Stomach (tissue), 9 donors: ENCODE results near the gene SPOCK3. TPM values are rescaled to one million over a fixed set of nuclear protein-coding genes. Genes with fewer than 3 reads are reported as not detected.

Experiments
- DNase-seq, 2 donors: peaks; one replicate each; pipeline versions ENCODE4 v3.0.0 to v3.0.0-alpha.2; 2013 to 2019
- H3K27ac ChIP-seq, 5 donors: fragments of 200-600 bp in 4 of 5; sonication (generic) in 4 of 5; one replicate each; pipeline ENCODE4 v1.5.1; 2013 to 2019; ENCODE audit warnings: mild to moderate bottlenecking in 1 of 5, moderate library complexity in 1 of 5
- H3K27me3 ChIP-seq, 3 donors: fragments of 200-600 bp; sonication (generic); one replicate each; pipeline ENCODE4 v1.5.1; 2017 to 2019; ENCODE audit warnings: mixed run types in 1 of 3
- H3K36me3 ChIP-seq, 4 donors: fragments of 200-600 bp; sonication (generic); 1 replicate in 3 of 4; 2 replicates in 1 of 4; pipeline ENCODE4 v1.5.1; 2016 to 2019
- H3K4me1 ChIP-seq, 4 donors: fragments of 200-600 bp; sonication (generic); one replicate each; pipeline ENCODE4 v1.5.1; 2016 to 2019
- H3K4me3 ChIP-seq, 4 donors: fragments of 200-600 bp; sonication (generic) in 3 of 4; one replicate each; pipeline ENCODE4 v1.5.1; 2016 to 2019; ENCODE audit warnings: mild to moderate bottlenecking in 1 of 4
- H3K9me3 ChIP-seq, 4 donors: fragments of 200-600 bp; sonication (generic); one replicate each; pipeline ENCODE4 v1.5.1; 2016 to 2019
- CTCF ChIP-seq, 7 experiments: fragments of 450-650 bp in 4 of 7; fragments of 200-600 bp in 3 of 7; sonication (generic) in 3 of 7; IDR thresholded peaks; one replicate each; pipeline ENCODE4 v1.5.1; 2016 to 2019; ENCODE audit warnings: antibody characterized with exemption in 7 of 7, control low read depth in 2 of 7, mild to moderate bottlenecking in 1 of 7
- EP300 ChIP-seq: sonication (generic); formaldehyde crosslinking; IDR thresholded peaks from one replicate; pipeline ENCODE4 v1.6.1; 2017; ENCODE audit warnings: antibody characterized with exemption
- POLR2A ChIP-seq, 4 donors: fragments of 450-650 bp; IDR thresholded peaks; one replicate each; pipeline ENCODE4 v1.6.1; 2016; ENCODE audit warnings: antibody characterized with exemption in 4 of 4, control low read depth in 2 of 4, mild to moderate bottlenecking in 1 of 4, moderate library complexity in 1 of 4
- POLR2AphosphoS5 ChIP-seq, 3 donors: sonication (generic); formaldehyde crosslinking; IDR thresholded peaks; one replicate each; pipeline ENCODE4 v1.6.1; 2016; ENCODE audit warnings: antibody characterized with exemption in 3 of 3
- WGBS, 5 donors: extraction: QIAGEN DNeasy Blood & Tissue Kit in 3 of 5; methylation state at CpG; one replicate each; pipeline versions ENCODE4 v1.1.5 to v1.1.7; 2013 to 2018; 5-methylcytosine and 5-hydroxymethylcytosine counted together
- intact Hi-C: fragments of 100-400 bp; cut with DNase I; formaldehyde crosslinking; loops from one replicate; pipeline ENCODE4 v1.15.1; 2023; ENCODE audit warnings: low total_unique reads
- polyA plus RNA-seq, 3 donors: library from polyadenylated mRNA; stranded (reverse); fragments of 200-250 nt; gene quantifications; one replicate each; pipeline ENCODE4 v1.2.3, GENCODE V29; 2013
- total RNA-seq, 5 donors: library from RNA; depleted of rRNA; stranded (reverse); fragments of >200 nt; gene quantifications; one replicate each; pipeline versions ENCODE4 v1.1.0 to v1.2.3, GENCODE V29; 2014 to 2016
- donor health status: healthy with polysubstance abuse.
- donor health status: Bipolar disorder and iron deficiency.
- donor health status: healthy.

Gene SPOCK3
- total and polyA plus RNA-seq, 8 donors = 0.33 to 6.1 (median 1.8) TPM; not detected in 5

GRCh38 chr4:166802346-166802745, 431.9 kb downstream of the SPOCK3 start:
- no peaks in the 10 kb centered on the region for H3K36me3 ChIP-seq
- no peaks in the 10 kb centered on the region for H3K27me3 ChIP-seq
- no peak overlapping the region for H3K27ac ChIP-seq
- DNase-seq = no peak
- H3K4me1 ChIP-seq = no peaks in the 10 kb centered on the region
- TF ChIP-seq POLR2AphosphoS5 (IDR thresholded peaks at IDR 0.05) = no peak
- TF ChIP-seq CTCF (IDR thresholded peaks at IDR 0.05) = no peak
- TF ChIP-seq EP300 = no peak
- no peak for TF ChIP-seq POLR2A (IDR thresholded peaks at IDR 0.05)
- H3K4me3 ChIP-seq = no peak overlapping the region
- intact Hi-C loops = no loop called here
- no peaks in the 10 kb centered on the region for H3K9me3 ChIP-seq
- 74 to 85% (median 79%) methylated on average over 4 of the region's 4 CpGs for WGBS, 5 donors

GRCh38 chr4:166798126-166798525, 436.2 kb downstream of the SPOCK3 start:
- TF ChIP-seq POLR2A (IDR thresholded peaks at IDR 0.05) = no peak
- no peak for TF ChIP-seq EP300
- TF ChIP-seq CTCF (IDR thresholded peaks at IDR 0.05) = no peak
- no peak for TF ChIP-seq POLR2AphosphoS5 (IDR thresholded peaks at IDR 0.05)
- WGBS, 5 donors = 54 to 65% (median 59%) methylated on average over 3 of the region's 3 CpGs
- DNase-seq = no peak
- H3K27me3 ChIP-seq = no peaks in the 10 kb centered on the region
- H3K36me3 ChIP-seq = no peaks in the 10 kb centered on the region
- H3K27ac ChIP-seq = no peak overlapping the region
- H3K4me3 ChIP-seq = no peak overlapping the region
- H3K4me1 ChIP-seq = no peaks in the 10 kb centered on the region
- no peaks in the 10 kb centered on the region for H3K9me3 ChIP-seq
- intact Hi-C loops = no loop called here

GRCh38 chr4:166777760-166778159, 456.5 kb downstream of the SPOCK3 start:
- Histone ChIP-seq H3K27ac (no peak overlapping the region), H3K4me3 (no peak overlapping the region), H3K27me3 (no peaks in the 10 kb centered on the region), H3K9me3 (no peaks in the 10 kb centered on the region), H3K4me1 (no peaks in the 10 kb centered on the region), H3K36me3 (no peaks in the 10 kb centered on the region)
- intact Hi-C loops = no loop called here
- TF ChIP-seq EP300 (no peak), POLR2A (IDR thresholded peaks at IDR 0.05) (no peak), POLR2AphosphoS5 (IDR thresholded peaks at IDR 0.05) (no peak), CTCF (IDR thresholded peaks at IDR 0.05) (no peak)
- no peak for DNase-seq

- no peak overlapping the region for H3K27ac ChIP-seq
- TF ChIP-seq EP300 = no peak
- TF ChIP-seq CTCF (IDR thresholded peaks at IDR 0.05) = no peak
- TF ChIP-seq POLR2AphosphoS5 (IDR thresholded peaks at IDR 0.05) = no peak
- TF ChIP-seq POLR2A (IDR thresholded peaks at IDR 0.05) = no peak
- intact Hi-C loops = no loop called here
- no peaks in the 10 kb centered on the region for H3K4me1 ChIP-seq
- no peaks in the 10 kb centered on the region for H3K27me3 ChIP-seq
- no peak for DNase-seq
- H3K9me3 ChIP-seq = peaks cover 0 to 18% (median 5%) of the 10 kb centered on the region in 4 donors
- no peaks in the 10 kb centered on the region for H3K36me3 ChIP-seq
- no peak overlapping the region for H3K4me3 ChIP-seq
Observed at GRCh38 chr4:166763018-166763417, 471.3 kb downstream of the SPOCK3 start.
